ENCODE data around the gene GPC3. TPM values are rescaled to one million over a fixed set of nuclear protein-coding genes. Genes with fewer than 3 reads are reported as not detected.

GPC3 gene
- polyA plus RNA-seq, 2 of the 4 experiments (the other 2 are of a cell fraction), result not detected

- Histone ChIP-seq H3K4me1 (no peaks in the 10 kb centered on the region), H3K4me2 (no peak overlapping the region), H3K27ac (no peak overlapping the region), H3K9me3 (no peaks in the 10 kb centered on the region), H3K4me3 (no peak overlapping the region)
- ATAC-seq (no peak), DNase-seq (ENCODE audit: low read depth in 1 of 2, low spot score in 1 of 2) (no peak), FAIRE-seq (peak; percentile 98)
- CTCF ChIA-PET, result no interaction called here
- POLR2A ChIA-PET, result no interaction called here
- TF ChIP-seq MAFK (IDR thresholded peaks at IDR 0.05; ENCODE audit: partially characterized antibody), result peak; percentile 81
- TF ChIP-seq FOXS1 (CRISPR knock-in tag; IDR thresholded peaks at IDR 0.05), result no peak
These were observed 10.4 kb upstream of the GPC3 start for GRCh38 chrX:133995759-133996158.

DNA sequence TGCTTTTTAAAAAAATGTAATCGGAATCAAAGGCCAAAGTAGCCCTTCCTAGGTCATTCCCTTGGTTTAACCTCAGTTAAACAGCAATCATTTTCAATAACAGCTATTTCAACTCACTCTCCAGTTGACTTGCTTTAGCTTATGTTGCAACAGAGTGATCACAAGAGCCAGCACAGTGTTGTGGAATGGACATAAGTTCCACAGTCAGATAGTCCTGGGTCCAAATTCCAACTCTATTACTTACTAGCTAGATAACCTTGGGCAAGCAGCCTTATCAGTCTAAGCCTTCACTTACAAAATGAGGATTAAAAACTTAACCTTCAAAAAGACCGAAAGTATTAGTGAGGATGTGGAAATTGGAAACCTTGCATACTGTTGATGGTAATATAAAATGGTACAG lies 9.2 kb upstream of the GPC3 start:
- FAIRE-seq (no peak), ATAC-seq (no peak), DNase-seq (ENCODE audit: low read depth in 1 of 2, low spot score in 1 of 2) (no peak)
- 3% methylated on average over 2 of the region's 2 CpGs for WGBS (ENCODE audit: missing lambda C conversion rate)
- no peak overlapping the region for H3K4me3 ChIP-seq
- H3K4me2 ChIP-seq, result no peak overlapping the region
- CTCF ChIA-PET, result no interaction called here
- H3K27ac ChIP-seq, result no peak overlapping the region
- no peaks in the 10 kb centered on the region for H3K9me3 ChIP-seq
- no peaks in the 10 kb centered on the region for H3K4me1 ChIP-seq
- TF ChIP-seq BCL3 (IDR thresholded peaks at IDR 0.05) (no peak), MAFK (IDR thresholded peaks at IDR 0.05; ENCODE audit: partially characterized antibody) (no peak), SREBF2 (IDR thresholded peaks at IDR 0.05) (no peak), PBX3 (IDR thresholded peaks at IDR 0.05) (no peak), PHF8 (IDR thresholded peaks at IDR 0.05; ENCODE audit: borderline replicate concordance, low read depth) (no peak), ZFP36 (IDR thresholded peaks at IDR 0.05; ENCODE audit: borderline replicate concordance, partially characterized antibody) (no peak), NFE2L2 (conservative IDR thresholded peaks at IDR 0.05; ENCODE audit: low read length) (no peak), FOSL2 (IDR thresholded peaks at IDR 0.05) (no peak), FOSL2 (CRISPR knock-in tag; IDR thresholded peaks at IDR 0.05) (no peak), HMGXB4 (CRISPR knock-in tag; IDR thresholded peaks at IDR 0.05; ENCODE audit: borderline replicate concordance) (no peak), CBX2 (IDR thresholded peaks at IDR 0.05; ENCODE audit: borderline replicate concordance, low read depth) (no peak), MYC (IDR thresholded peaks at IDR 0.05; ENCODE audit: borderline replicate concordance, low read length) (no peak)
- TF ChIP-seq, protein P1, sequence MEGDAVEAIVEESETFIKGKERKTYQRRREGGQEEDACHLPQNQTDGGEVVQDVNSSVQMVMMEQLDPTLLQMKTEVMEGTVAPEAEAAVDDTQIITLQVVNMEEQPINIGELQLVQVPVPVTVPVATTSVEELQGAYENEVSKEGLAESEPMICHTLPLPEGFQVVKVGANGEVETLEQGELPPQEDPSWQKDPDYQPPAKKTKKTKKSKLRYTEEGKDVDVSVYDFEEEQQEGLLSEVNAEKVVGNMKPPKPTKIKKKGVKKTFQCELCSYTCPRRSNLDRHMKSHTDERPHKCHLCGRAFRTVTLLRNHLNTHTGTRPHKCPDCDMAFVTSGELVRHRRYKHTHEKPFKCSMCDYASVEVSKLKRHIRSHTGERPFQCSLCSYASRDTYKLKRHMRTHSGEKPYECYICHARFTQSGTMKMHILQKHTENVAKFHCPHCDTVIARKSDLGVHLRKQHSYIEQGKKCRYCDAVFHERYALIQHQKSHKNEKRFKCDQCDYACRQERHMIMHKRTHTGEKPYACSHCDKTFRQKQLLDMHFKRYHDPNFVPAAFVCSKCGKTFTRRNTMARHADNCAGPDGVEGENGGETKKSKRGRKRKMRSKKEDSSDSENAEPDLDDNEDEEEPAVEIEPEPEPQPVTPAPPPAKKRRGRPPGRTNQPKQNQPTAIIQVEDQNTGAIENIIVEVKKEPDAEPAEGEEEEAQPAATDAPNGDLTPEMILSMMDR (IDR thresholded peaks at IDR 0.05), result no peak
- POLR2A ChIA-PET, result no interaction called here

- FAIRE-seq, result peak; percentile 95
- no peak overlapping the region for H3K27ac ChIP-seq
- H3K4me1 ChIP-seq, result no peaks in the 10 kb centered on the region
- no peak overlapping the region for H3K4me3 ChIP-seq
- WGBS (ENCODE audit: missing lambda C conversion rate), result 34% methylated on average over 4 of the region's 4 CpGs
- ATAC-seq, result no peak
- ChIA-PET POLR2A (no interaction called here), CTCF (no interaction called here)
- no peak overlapping the region for H3K4me2 ChIP-seq
- H3K9me3 ChIP-seq, result no peaks in the 10 kb centered on the region
- TF ChIP-seq ZC3H11A (IDR thresholded peaks at IDR 0.05) (no peak), CEBPB (IDR thresholded peaks at IDR 0.05) (no peak), EHF (CRISPR knock-in tag; IDR thresholded peaks at IDR 0.05) (no peak), ZSCAN20 (CRISPR knock-in tag; IDR thresholded peaks at IDR 0.05) (no peak), KDM5A (IDR thresholded peaks at IDR 0.05) (no peak), RNF2 (IDR thresholded peaks at IDR 0.05; ENCODE audit: borderline replicate concordance, low read depth) (no peak), CHD4 (IDR thresholded peaks at IDR 0.05; ENCODE audit: borderline replicate concordance) (no peak), HOXA7 (CRISPR knock-in tag; IDR thresholded peaks at IDR 0.05) (no peak), MAX (IDR thresholded peaks at IDR 0.05) (no peak), NFE2L2 (conservative IDR thresholded peaks at IDR 0.05; ENCODE audit: low read length) (no peak), FOSB (CRISPR knock-in tag; IDR thresholded peaks at IDR 0.05) (no peak)
- DNase-seq (ENCODE audit: low read depth in 1 of 2, low spot score in 1 of 2), result no peak
These were observed 7.5 kb upstream of the GPC3 start for GRCh38 chrX:133992882-133993281.
